HG03565 (cell line): Measurements from ENCODE around the gene TMED1.

ENCODE experiments used
- ATAC-seq: cut with Tn5 transposase; IDR thresholded peaks from one replicate; pipeline ENCODE4 v1.9.1; 2021; ENCODE audit warnings: mild to moderate bottlenecking, moderate library complexity; ENCODE audit not compliant: unreplicated experiment

TMED1 gene

GRCh38 chr19:10812196-10812595 lies 23.8 kb downstream of the TMED1 start:
- no peak for ATAC-seq

GRCh38 chr19:10811391-10812111 lies 24.5 kb downstream of the TMED1 start:
- ATAC-seq, result no peak

GRCh38 chr19:10809651-10810285 lies 26.2 kb downstream of the TMED1 start:
- no peak for ATAC-seq

- ATAC-seq, result no peak
These were observed 26.9 kb downstream of the TMED1 start for GRCh38 chr19:10808937-10809649.

- no peak for ATAC-seq
These were observed 30.2 kb downstream of the TMED1 start for GRCh38 chr19:10805758-10806247.

- ATAC-seq, result no peak
These were observed 30.8 kb downstream of the TMED1 start for GRCh38 chr19:10805065-10805757.

GRCh38 chr19:10803252-10803651 lies 32.8 kb downstream of the TMED1 start:
- no peak for ATAC-seq

- ATAC-seq, result no peak
These were observed 33.5 kb downstream of the TMED1 start for GRCh38 chr19:10802479-10802878.

- no peak for ATAC-seq
These were observed 35.5 kb downstream of the TMED1 start for GRCh38 chr19:10800488-10800887.

GRCh38 chr19:10797541-10798256 lies 38.3 kb downstream of the TMED1 start:
- peak; percentile 40 for ATAC-seq

GRCh38 chr19:10797078-10797477 lies 38.9 kb downstream of the TMED1 start:
- no peak for ATAC-seq

GRCh38 chr19:10796653-10797052 lies 39.4 kb downstream of the TMED1 start:
- no peak for ATAC-seq

GRCh38 chr19:10789866-10790265 lies 46.1 kb downstream of the TMED1 start:
- ATAC-seq, result no peak

GRCh38 chr19:10788146-10788545 lies 47.9 kb downstream of the TMED1 start:
- ATAC-seq, result no peak

- ATAC-seq, result no peak
These were observed 51.8 kb downstream of the TMED1 start for GRCh38 chr19:10784257-10784656.

- no peak for ATAC-seq
These were observed 53.2 kb downstream of the TMED1 start for GRCh38 chr19:10782795-10783194.
